ENCODE data around the gene ESX1. TPM values are rescaled to one million over a fixed set of nuclear protein-coding genes. Genes with fewer than 3 reads are reported as not detected.
"Not testable (repeated sequence)": the region's sequence is repeated elsewhere in the genome, so short reads cannot be mapped to it uniquely, and the experiment has no call there.

The ESX1 gene
- not detected for total RNA-seq

- DNase-seq = no peak
Observed at GRCh38 chrX:104254442-104255115, at the start of gene ESX1. Gene ESX1, minus strand, starts transcription at chrX:104254933. Its CDS starts 84 bp downstream, at chrX:104254849.

GRCh38 chrX:104295636-104296035 is 40.9 kb upstream of the ESX1 start:
- DNase-seq = no peak

DNA sequence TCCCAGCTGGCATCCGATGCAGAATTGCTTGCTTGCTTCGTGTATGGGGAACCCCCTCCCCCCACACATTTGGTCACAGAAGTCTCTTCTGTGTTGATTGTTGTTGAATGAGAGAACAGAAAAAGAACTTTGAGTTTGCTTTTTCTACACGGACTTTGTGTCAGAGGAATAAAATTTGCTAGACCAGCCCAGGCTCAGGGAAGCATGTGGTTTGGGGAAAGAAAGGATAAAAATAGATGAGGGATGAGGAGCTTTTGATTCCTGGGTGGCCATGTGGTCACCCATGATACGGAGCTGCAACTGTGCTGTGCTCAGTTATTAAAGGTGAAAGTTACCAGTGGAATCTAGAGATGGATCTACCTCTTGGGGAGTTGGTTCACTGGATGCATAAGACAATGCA is 34.2 kb upstream of the ESX1 start:
- DNase-seq = no peak

- DNase-seq = no peak
Observed at GRCh38 chrX:104288269-104288668, 33.5 kb upstream of the ESX1 start.

GRCh38 chrX:104285201-104285600 is 30.5 kb upstream of the ESX1 start:
- no peak for DNase-seq

- no peak for DNase-seq
Observed at GRCh38 chrX:104284507-104284906, 29.8 kb upstream of the ESX1 start.

- no peak for DNase-seq
Observed at GRCh38 chrX:104282166-104282725, 27.5 kb upstream of the ESX1 start.

- DNase-seq = no peak
Observed at GRCh38 chrX:104281564-104281963, 26.8 kb upstream of the ESX1 start.

DNA sequence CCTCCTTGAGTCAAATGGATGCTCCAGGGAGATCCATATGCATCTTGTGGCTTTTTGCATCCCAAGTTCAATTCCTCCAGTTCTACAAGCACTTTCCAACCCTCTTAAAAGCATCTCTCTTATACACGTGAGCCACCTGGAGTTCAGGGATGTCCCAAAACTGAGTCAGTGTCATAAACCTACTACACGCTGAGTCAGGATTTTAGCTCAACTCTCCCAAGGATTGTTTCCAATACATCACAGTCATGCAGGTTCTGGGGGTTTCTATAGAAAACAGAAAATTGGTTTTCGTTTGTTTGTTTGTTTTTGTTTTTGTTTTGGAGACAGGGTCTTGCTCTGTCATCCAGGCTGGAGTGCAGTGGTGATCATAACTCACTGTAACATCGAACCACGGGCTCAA is 25.9 kb upstream of the ESX1 start:
- DNase-seq = no peak

DNA sequence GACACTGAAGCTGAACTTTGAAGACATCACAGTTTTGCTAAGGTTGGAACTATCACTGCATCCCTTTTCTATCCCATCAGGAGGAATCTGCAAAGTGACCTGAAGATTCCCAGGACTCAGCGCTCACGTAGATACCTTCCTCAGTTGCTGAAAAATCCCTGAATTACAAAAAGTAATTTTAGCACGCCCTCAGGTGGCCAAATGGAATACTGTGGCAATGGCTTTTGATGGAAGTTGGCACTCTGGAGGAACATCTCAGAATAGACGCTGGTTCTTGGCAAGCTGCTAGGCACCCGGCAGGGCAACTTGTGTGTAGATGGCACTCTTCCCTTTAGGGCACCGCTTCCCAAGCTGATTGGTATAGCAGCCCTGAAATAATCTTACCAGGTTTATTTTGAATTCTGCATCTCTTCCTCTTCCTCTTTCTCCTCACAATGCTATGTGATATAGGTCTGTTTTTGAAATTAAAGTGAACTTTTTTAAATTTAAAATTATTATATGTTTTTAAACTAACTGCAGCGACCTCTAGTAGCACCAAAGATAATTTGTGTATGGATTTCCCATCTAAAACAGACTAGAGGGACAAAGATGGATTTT is 16.3 kb upstream of the ESX1 start:
- DNase-seq = no peak

GRCh38 chrX:104270212-104270611 is 15.5 kb upstream of the ESX1 start:
- no peak for DNase-seq

DNA sequence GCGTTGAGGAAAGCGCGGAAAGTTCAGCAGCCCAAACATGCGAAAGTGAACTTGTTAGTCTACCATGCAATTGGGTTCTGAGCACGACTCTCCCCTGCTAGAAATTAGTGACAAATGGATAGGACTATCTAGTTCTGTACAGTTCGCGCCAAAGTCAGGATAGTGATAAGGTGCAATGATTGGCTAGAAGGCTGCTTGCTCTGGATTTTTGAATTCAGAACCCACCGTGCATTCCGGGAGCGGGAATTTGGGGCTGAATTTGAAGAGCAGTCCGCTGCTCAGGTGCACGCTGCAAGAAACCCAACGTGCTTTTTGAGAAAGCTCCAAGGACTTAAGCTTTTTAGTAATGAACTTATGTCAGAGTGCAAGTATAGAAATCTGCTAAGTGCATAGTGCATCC is 732 bp upstream of the ESX1 start:
- no peak for DNase-seq

DNA sequence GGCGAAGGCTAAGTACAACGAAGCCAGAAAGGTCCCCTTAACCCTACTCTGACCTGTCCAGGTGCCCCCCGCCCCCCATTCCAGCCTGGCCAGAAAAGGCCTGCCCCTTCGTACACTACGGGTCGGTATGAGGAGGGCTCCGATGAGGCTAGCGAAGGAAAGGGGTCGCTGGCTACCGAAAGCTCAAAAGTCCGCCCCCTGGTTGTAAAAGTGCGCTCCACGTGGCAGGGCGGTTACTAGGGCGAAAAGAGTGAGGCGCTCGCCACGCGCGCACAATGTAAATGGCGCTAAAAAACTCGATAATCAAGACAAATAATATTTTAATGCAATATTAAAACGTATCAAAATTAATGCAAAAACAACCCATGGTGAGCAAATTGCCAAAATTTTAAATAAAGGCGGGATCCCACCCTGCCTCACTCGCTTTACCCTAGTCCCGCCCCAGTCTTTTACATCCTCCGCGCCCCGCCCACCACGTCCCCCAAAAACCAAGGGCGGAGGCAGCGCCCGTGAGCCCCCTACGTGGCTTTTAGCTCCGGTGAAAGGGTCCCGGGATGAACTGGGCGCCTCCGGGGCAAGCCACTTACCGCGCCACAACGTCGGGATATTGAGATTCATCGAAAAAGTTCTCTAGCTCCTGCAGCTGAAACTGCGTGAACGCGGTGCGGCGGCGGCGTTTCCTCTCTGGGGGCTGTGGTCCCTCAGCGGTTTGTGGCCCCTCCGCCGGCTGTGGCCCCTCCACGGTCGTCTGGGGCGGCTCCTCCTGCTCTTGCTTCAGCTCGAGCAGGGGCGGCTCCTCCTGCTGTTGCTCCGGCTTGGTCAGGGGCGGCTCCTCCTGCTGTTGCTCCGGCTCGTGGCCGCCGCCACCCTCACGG is 929 bp downstream of the ESX1 start:
- DNase-seq = no peak

- no peak for DNase-seq
Observed at GRCh38 chrX:104250470-104250869, 4.3 kb downstream of the ESX1 start.

GRCh38 chrX:104230060-104230459 is 24.7 kb downstream of the ESX1 start:
- DNase-seq = not testable (repeated sequence)

GRCh38 chrX:104211187-104211586 is 43.5 kb downstream of the ESX1 start:
- DNase-seq = no peak

- no peak for DNase-seq
Observed at GRCh38 chrX:104205548-104205947, 49.2 kb downstream of the ESX1 start.

Other genes with a start within 250 kb of the ESX1 start
- gene H2BW1, start 241.2 kb downstream of the ESX1 start, total RNA-seq = not detected
- gene H2BW2, start 215.0 kb downstream of the ESX1 start, total RNA-seq = not detected
- 7.6 TPM for gene TMSB15C, start 178.7 kb downstream of the ESX1 start, total RNA-seq
- 0.79 TPM for gene ZCCHC18, start 142.4 kb downstream of the ESX1 start, total RNA-seq
- gene SLC25A53, start 97.9 kb downstream of the ESX1 start, total RNA-seq = 12.7 TPM
- 18.2 TPM for gene FAM199X, start 88.5 kb downstream of the ESX1 start, total RNA-seq